ENCODE results near the gene PPARGC1A. TPM values are rescaled to one million over a fixed set of nuclear protein-coding genes. Genes with fewer than 3 reads are reported as not detected.

Gene PPARGC1A
- total and polyA plus RNA-seq, 2 donors (not counting 3 experiments of a cell fraction or from before 2014, with no cell fraction given) = not detected

DNA sequence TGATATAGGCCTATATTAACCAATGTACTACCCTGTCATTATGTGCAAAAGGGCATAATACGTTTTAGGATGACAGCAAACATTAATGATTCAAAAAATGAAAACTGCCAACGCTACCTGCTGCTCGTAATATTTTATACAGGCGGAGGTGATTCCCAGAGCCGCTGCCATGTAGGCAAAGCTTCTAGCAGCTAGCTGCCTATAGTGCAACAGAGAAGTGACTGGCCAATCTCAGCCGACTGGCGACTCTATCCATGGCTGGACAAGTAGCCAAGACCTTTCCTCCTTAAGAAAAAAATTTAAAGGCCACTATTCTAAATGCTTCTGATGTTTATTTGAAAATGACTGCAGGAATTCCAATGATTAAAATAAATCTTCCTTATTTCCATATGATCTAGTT is 1.9 kb downstream of the PPARGC1A start:
- Histone ChIP-seq H3K9me1 (replicated peaks; ENCODE audit: control insufficient read depth, extremely low read depth, insufficient read depth, low read length) (no peaks in the 10 kb centered on the region), H3K4me1 (ENCODE audit: control insufficient read depth, extremely low read depth, insufficient read depth, low read length) (no peaks in the 10 kb centered on the region), H3K79me2 (ENCODE audit: control insufficient read depth, insufficient read depth, low read length) (no peaks in the 10 kb centered on the region), H3K9ac (replicated peaks; ENCODE audit: extremely low read depth, insufficient read depth, low read length) (no peak overlapping the region), H3K4me3 (replicated peaks in 1 of 3; ENCODE audit: insufficient read depth in 1 of 3, low read depth in 1 of 3, low read length in 3 of 3) (no peak overlapping the region), H3K27ac (ENCODE audit: insufficient read depth, low read depth, low read length) (no peak overlapping the region), H3K9me3 (replicated peaks; ENCODE audit: control insufficient read depth, insufficient read depth, low read length) (no peaks in the 10 kb centered on the region), H3K4me2 (ENCODE audit: insufficient read depth, low read length) (no peak overlapping the region), H2AFZ (ENCODE audit: low read depth, low read length) (no peak overlapping the region), H4K20me1 (replicated peaks; ENCODE audit: control insufficient read depth, extremely low read depth, insufficient read depth, low read length) (no peaks in the 10 kb centered on the region), H3K27me3 (ENCODE audit: control insufficient read depth in 2 of 2, insufficient read depth in 2 of 2, low read length in 2 of 2) (no peaks in the 10 kb centered on the region), H3K36me3 (ENCODE audit: control insufficient read depth in 2 of 2, extremely low read depth in 1 of 2, insufficient read depth in 2 of 2, low read length in 2 of 2) (no peaks in the 10 kb centered on the region)
- dilution Hi-C loops (cut with MboI; ENCODE audit: extremely low pct_ligation_motif_present, low sequenced_read_pairs) (no loop called here), intact Hi-C loops (cut with micrococcal nuclease) (no loop called here)
- ChIA-PET POLR2A (no interaction called here), CTCF (no interaction called here)
- no peak for FAIRE-seq
- TF ChIP-seq JUN (IDR thresholded peaks at IDR 0.05; ENCODE audit: borderline replicate concordance, insufficient read depth, insufficient read length, low read depth) (no peak), FOS (IDR thresholded peaks at IDR 0.05; ENCODE audit: borderline replicate concordance, insufficient read depth, low read length) (no peak), EZH2 (IDR thresholded peaks at IDR 0.05; ENCODE audit: borderline replicate concordance, low read depth, low read length, severe bottlenecking) (no peak), POLR2AphosphoS5 (IDR thresholded peaks at IDR 0.05; ENCODE audit: insufficient read depth, low read depth, low read length) (no peak), POLR2A (IDR thresholded peaks at IDR 0.05; ENCODE audit: low read depth, low read length) (no peak), GATA2 (IDR thresholded peaks at IDR 0.05; ENCODE audit: insufficient read depth, insufficient read length, low read depth, low read length) (no peak), MYC (IDR thresholded peaks at IDR 0.05; ENCODE audit: low read depth, low read length) (no peak)
- TF ChIP-seq, protein P1, sequence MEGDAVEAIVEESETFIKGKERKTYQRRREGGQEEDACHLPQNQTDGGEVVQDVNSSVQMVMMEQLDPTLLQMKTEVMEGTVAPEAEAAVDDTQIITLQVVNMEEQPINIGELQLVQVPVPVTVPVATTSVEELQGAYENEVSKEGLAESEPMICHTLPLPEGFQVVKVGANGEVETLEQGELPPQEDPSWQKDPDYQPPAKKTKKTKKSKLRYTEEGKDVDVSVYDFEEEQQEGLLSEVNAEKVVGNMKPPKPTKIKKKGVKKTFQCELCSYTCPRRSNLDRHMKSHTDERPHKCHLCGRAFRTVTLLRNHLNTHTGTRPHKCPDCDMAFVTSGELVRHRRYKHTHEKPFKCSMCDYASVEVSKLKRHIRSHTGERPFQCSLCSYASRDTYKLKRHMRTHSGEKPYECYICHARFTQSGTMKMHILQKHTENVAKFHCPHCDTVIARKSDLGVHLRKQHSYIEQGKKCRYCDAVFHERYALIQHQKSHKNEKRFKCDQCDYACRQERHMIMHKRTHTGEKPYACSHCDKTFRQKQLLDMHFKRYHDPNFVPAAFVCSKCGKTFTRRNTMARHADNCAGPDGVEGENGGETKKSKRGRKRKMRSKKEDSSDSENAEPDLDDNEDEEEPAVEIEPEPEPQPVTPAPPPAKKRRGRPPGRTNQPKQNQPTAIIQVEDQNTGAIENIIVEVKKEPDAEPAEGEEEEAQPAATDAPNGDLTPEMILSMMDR (IDR thresholded peaks at IDR 0.05; ENCODE audit: extremely low read depth in 1 of 2, insufficient read depth in 1 of 2, low read depth in 1 of 2, low read length in 2 of 2) = no peak
- TF ChIP-seq, protein P2, sequence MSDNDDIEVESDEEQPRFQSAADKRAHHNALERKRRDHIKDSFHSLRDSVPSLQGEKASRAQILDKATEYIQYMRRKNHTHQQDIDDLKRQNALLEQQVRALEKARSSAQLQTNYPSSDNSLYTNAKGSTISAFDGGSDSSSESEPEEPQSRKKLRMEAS (IDR thresholded peaks at IDR 0.05; ENCODE audit: insufficient read depth, insufficient read length) = no peak
- no TSS peak for BruUV-seq (replicated peaks)
- no peak for DNase-seq (ENCODE audit: low read depth, low spot score)
